ENCODE results near the gene SHLD1.

Gene SHLD1

GRCh38 chr20:5908981-5909380 is 158.8 kb downstream of the SHLD1 start:
- FAIRE-seq: no peak

GRCh38 chr20:5910186-5910585 is 160.0 kb downstream of the SHLD1 start:
- no peak for FAIRE-seq

GRCh38 chr20:5913166-5913565 is 163.0 kb downstream of the SHLD1 start:
- FAIRE-seq: no peak
